SU-DHL-6 (cell line): ENCODE data around the gene HIBADH.
"Not testable (repeated sequence)": the region's sequence is repeated elsewhere in the genome, so short reads cannot be mapped to it uniquely, and the experiment has no call there.

Experiments
- H2AFZ ChIP-seq: fragments of 200-600 bp; sonication (generic); 2 replicates; pipeline ENCODE4 v1.6.1; 2014; ENCODE audit warnings: low read depth, mild to moderate bottlenecking, moderate library complexity, mixed read lengths, antibody characterized with exemption, low read length; ENCODE audit not compliant: severe bottlenecking
- H3F3A ChIP-seq: fragments of 200-600 bp; shearing (Covaris generic); 2 replicates; pipeline ENCODE4 v1.6.0; 2016; ENCODE audit warnings: antibody characterized with exemption, mild to moderate bottlenecking; ENCODE audit not compliant: insufficient read depth
- H3K27ac ChIP-seq: fragments of 200-600 bp; sonication (generic); 2 replicates; pipeline ENCODE4 v1.5.1; 2016; ENCODE audit warnings: low read depth, mild to moderate bottlenecking, low read length, moderate library complexity, mixed read lengths
- H3K27me3 ChIP-seq: fragments of 200-600 bp; sonication (generic), shearing (Covaris generic); 2 replicates; pipeline ENCODE4 v1.6.0; 2014; ENCODE audit warnings: mild to moderate bottlenecking, low read length
- H3K36me3 ChIP-seq: fragments of 200-600 bp; sonication (generic); 2 replicates; pipeline ENCODE4 v1.6.1; 2014; ENCODE audit warnings: mild to moderate bottlenecking, low read length, mixed read lengths
- H3K4me2 ChIP-seq: fragments of 300-600, 200-600 bp; shearing (Covaris generic), sonication (generic); 2 replicates; pipeline ENCODE4 v1.6.0; 2014; ENCODE audit warnings: low read length, low read depth, mild to moderate bottlenecking; ENCODE audit not compliant: poor library complexity, severe bottlenecking
- H3K4me3 ChIP-seq: fragments of 200-600 bp; sonication (generic); 2 replicates; pipeline ENCODE4 v1.5.1; 2014; ENCODE audit warnings: antibody characterized with exemption, low read length, mild to moderate bottlenecking, mixed read lengths; ENCODE audit not compliant: insufficient read depth, poor library complexity, severe bottlenecking
- H3K79me2 ChIP-seq: fragments of 200-600 bp; sonication (generic); 2 replicates; pipeline ENCODE4 v1.6.1; 2014; ENCODE audit warnings: mild to moderate bottlenecking, low read length, moderate library complexity; ENCODE audit not compliant: insufficient read depth
- H3K9ac ChIP-seq: fragments of 200-600 bp; sonication (generic); 2 replicates; pipeline ENCODE4 v1.7.0; 2014; ENCODE audit warnings: mild to moderate bottlenecking, low read length
- H3K9me2 ChIP-seq: fragments of 200-600 bp; sonication (generic); replicated peaks from 2 replicates; pipeline ENCODE4 v1.6.1; 2014; ENCODE audit warnings: low read length; ENCODE audit not compliant: insufficient read depth
- H3K9me3 ChIP-seq: fragments of 200-600 bp; sonication (generic); 2 replicates; pipeline ENCODE4 v1.6.1; 2014; ENCODE audit warnings: low read length, mixed read lengths; ENCODE audit not compliant: insufficient read depth
- H4K20me1 ChIP-seq: fragments of 200-600 bp; sonication (generic); 2 replicates; pipeline ENCODE4 v1.6.1; 2014; ENCODE audit warnings: low read depth, mild to moderate bottlenecking, antibody characterized with exemption, low read length, moderate library complexity, mixed read lengths
- CTCF ChIP-seq: fragments of 200-600 bp; sonication (generic); IDR thresholded peaks from one replicate; pipeline ENCODE4 v1.5.1; 2017; ENCODE audit warnings: antibody characterized with exemption, mild to moderate bottlenecking, low read length, moderate library complexity; ENCODE audit not compliant: insufficient read depth, poor library complexity, severe bottlenecking
- EZH2phosphoT487 ChIP-seq: fragments of 200-600 bp; sonication (generic), shearing (Covaris generic); conservative IDR thresholded peaks from 2 replicates; pipeline ENCODE4 v1.6.1; 2018; ENCODE audit warnings: mild to moderate bottlenecking, antibody characterized with exemption, low read length, moderate library complexity, mixed read lengths

Gene HIBADH

GRCh38 chr7:27639851-27640250, 22.8 kb downstream of the HIBADH start:
- Histone ChIP-seq H3K36me3 (no peaks in the 10 kb centered on the region), H3K9me2 (no peaks in the 10 kb centered on the region), H3K9me3 (no peaks in the 10 kb centered on the region), H4K20me1 (no peaks in the 10 kb centered on the region), H2AFZ (no peak overlapping the region), H3F3A (no peaks in the 10 kb centered on the region), H3K4me3 (no peak overlapping the region), H3K79me2 (0 out of 2 replicates have a peak, but pooled peaks cover 3% of the 10 kb centered on the region), H3K4me2 (no peak overlapping the region), H3K9ac (no peak overlapping the region), H3K27ac (no peak overlapping the region), H3K27me3 (no peaks in the 10 kb centered on the region)
- no peak for TF ChIP-seq EZH2phosphoT487
- TF ChIP-seq CTCF, result no peak

GRCh38 chr7:27639048-27639447, 23.6 kb downstream of the HIBADH start:
- not testable (repeated sequence) for H3K9ac ChIP-seq, H3K79me2 ChIP-seq, H3K4me2 ChIP-seq, H3K27me3 ChIP-seq, H3K9me3 ChIP-seq, H3K27ac ChIP-seq, H2AFZ ChIP-seq, H3K9me2 ChIP-seq, H3K4me3 ChIP-seq, H3K36me3 ChIP-seq, H4K20me1 ChIP-seq, H3F3A ChIP-seq

- no peaks in the 10 kb centered on the region for H3K9me2 ChIP-seq
- no peak overlapping the region for H3K9ac ChIP-seq
- H3K79me2 ChIP-seq, result 0 out of 2 replicates have a peak, but pooled peaks cover 3% of the 10 kb centered on the region
- H3K4me2 ChIP-seq, result no peak overlapping the region
- H3K9me3 ChIP-seq, result no peaks in the 10 kb centered on the region
- H3K27ac ChIP-seq, result no peak overlapping the region
- TF ChIP-seq EZH2phosphoT487, result no peak
- no peak for TF ChIP-seq CTCF
- H3K4me3 ChIP-seq, result no peak overlapping the region
- no peak overlapping the region for H2AFZ ChIP-seq
- H3K27me3 ChIP-seq, result no peaks in the 10 kb centered on the region
- no peaks in the 10 kb centered on the region for H4K20me1 ChIP-seq
- H3F3A ChIP-seq, result no peaks in the 10 kb centered on the region
- 0 out of 2 replicates have a peak, but pooled peaks cover 3% of the 10 kb centered on the region for H3K36me3 ChIP-seq
These were observed 26.2 kb downstream of the HIBADH start for GRCh38 chr7:27636326-27637006.

- Histone ChIP-seq H3K27ac (no peak overlapping the region), H3K9ac (no peak overlapping the region), H2AFZ (no peak overlapping the region), H4K20me1 (no peaks in the 10 kb centered on the region), H3K4me2 (no peak overlapping the region), H3F3A (no peaks in the 10 kb centered on the region), H3K9me2 (no peaks in the 10 kb centered on the region), H3K9me3 (no peaks in the 10 kb centered on the region), H3K36me3 (0 out of 2 replicates have a peak, but pooled peaks cover 3% of the 10 kb centered on the region), H3K27me3 (no peaks in the 10 kb centered on the region), H3K4me3 (no peak overlapping the region), H3K79me2 (0 out of 2 replicates have a peak, but pooled peaks cover 3% of the 10 kb centered on the region)
- TF ChIP-seq CTCF (no peak), EZH2phosphoT487 (no peak)
These were observed 27.0 kb downstream of the HIBADH start for GRCh38 chr7:27635728-27636127.
